Superior temporal gyrus (tissue), 1 donor: ENCODE measurements around the gene ANO1.

Experiments used
- DNase-seq: peaks from one replicate; pipeline ENCODE4 v3.0.0-alpha.2; 2016; ENCODE audit errors: extremely low spot score

Gene ANO1

GRCh38 chr11:70095541-70096252, 17.6 kb downstream of the ANO1 start:
- no peak for DNase-seq

DNA sequence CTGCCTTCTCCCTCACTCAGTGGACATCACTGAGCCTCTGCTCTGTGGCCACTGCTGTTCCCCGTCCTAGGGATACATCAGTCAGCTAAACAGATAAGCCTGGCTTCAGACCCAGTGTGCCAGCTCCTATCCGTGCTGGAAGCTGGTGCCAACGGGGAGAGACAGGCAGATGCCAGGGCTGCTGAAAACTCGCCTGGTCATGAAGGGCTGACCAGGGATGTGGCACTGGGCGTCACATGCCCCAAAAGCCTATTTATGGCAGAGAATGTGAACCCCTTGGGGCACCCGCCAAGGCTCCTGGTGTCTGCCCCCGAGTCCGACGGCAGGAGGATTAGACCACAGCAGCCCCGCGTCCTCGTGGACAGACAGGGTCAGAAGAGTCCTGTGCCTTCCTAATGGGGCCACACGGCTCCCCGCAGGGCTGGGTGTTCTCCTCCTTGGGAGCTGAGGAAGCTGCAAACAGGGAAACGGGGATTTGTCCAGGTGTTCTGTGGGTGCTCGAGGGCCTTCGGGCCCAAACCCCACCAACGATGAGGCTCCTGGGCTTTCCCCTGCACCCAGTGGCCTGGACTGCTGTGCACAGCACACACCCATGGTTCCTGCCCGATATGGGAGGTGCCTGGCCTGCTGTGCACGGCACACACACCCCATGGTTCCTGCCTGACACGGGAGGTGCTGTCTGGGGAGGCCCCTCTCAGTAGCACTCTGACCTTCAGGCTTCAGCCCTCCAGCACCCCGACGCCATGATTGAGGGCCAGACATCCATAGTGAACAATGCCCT, 19.9 kb downstream of the ANO1 start:
- DNase-seq = no peak

DNA sequence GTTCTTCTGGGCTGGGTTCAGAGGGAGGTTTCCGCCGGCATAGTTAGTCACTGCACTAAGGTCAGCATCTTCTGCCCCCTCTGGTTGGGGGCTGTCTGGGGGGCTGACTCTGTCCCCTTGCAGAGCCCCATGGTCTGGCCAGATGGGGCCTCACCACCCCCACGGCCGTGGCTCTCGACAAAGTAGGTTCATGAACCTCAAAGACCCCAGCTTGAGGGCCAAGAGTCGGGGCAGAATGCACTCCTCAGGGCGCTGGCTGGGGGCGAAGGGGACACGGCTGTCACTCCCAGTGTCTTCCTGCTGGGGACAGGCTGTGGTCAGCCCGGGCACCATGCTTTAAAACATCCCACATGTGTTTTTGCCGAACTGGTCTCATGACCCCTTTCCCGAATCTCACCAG, 20.8 kb downstream of the ANO1 start:
- no peak for DNase-seq

- DNase-seq = no peak
Observed at GRCh38 chr11:70099578-70100279, 21.6 kb downstream of the ANO1 start.

GRCh38 chr11:70100280-70100603, 22.1 kb downstream of the ANO1 start:
- no peak for DNase-seq

GRCh38 chr11:70100791-70101190, 22.7 kb downstream of the ANO1 start:
- no peak for DNase-seq

GRCh38 chr11:70103256-70103975, 25.3 kb downstream of the ANO1 start:
- DNase-seq = no peak

DNA sequence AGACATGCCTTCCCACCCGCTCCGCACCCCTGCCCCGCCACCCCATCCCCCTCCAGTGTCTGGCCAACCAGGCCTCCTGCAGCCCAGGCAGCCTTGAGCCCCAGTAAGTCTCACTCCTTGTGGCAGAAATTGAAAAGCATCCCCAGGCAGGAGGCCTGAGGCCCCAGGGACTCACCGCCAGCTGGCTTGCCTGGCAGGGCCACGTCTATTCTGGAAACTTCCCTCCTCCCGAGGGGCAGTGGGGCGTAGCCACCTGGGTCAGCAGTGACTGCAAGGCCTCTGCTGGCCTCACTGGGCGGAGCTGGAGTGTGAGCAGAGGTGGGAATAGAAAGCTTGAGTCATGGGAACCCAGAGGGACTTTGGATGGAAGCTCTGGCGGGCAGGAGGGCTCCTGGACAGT, 26.3 kb downstream of the ANO1 start:
- no peak for DNase-seq

GRCh38 chr11:70104961-70105360, 26.8 kb downstream of the ANO1 start:
- no peak for DNase-seq

DNA sequence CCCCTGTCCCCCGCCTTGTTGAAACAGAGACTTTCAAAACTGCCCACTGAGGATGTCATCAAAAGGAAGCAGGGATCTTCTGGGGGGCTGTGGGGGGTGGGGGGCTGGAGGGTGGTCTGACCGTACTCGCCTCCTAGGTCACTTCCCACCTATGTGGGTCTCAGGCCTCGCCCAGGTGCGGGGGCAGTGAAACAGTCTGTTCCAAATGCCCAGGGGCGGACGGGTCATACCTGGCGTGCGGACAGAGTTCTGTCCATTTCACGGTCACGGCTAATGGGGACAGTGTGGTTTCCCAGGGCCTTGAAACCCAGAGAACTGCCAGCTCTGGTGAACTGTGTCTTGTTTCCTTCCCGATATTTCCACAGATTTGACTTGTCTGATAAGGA, 27.2 kb downstream of the ANO1 start:
- DNase-seq = no peak

- DNase-seq = no peak
Observed at GRCh38 chr11:70105755-70106571, 27.8 kb downstream of the ANO1 start.

DNA sequence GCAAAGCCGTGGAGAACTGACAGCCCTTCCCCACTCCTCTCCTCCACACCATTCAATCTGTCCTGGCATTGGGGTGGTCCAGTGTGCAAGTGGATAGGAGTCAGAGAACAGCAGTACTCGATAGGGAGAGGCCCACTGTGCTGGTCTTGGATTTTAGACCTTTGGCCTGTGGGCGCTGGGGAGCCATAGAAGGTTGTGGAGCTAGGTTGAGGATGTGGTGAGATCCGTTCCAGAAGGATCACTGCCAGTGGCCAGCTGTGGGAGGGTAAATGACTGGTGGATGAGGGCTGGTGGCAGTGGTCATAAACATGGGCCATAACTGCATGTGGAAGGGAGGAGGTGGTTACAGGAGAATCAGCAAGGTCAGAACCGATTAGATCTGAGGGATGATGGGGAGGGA, 28.6 kb downstream of the ANO1 start:
- no peak for DNase-seq

GRCh38 chr11:70107191-70107590, 29.1 kb downstream of the ANO1 start:
- no peak for DNase-seq

DNA sequence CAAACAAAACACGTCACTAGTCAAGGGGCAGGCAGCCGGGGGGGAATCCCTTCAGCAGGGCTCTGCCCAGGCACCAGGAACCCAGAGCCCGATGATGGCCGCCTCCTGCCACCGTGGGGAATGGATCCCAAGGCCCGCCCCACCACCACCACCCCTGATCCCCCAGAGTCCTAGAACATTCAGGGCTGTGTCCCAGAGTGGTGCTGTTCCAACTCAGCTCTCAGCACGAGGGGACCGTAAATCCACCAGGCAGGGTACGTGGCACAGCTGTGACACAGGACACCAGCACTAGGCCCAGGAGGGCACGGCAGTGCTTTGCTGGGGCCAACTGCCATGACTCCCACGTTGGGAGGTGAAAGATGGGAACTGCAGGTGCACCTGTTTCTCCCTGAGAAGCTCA, 29.6 kb downstream of the ANO1 start:
- no peak for DNase-seq

- no peak for DNase-seq
Observed at GRCh38 chr11:70108250-70108649, 30.1 kb downstream of the ANO1 start.

DNA sequence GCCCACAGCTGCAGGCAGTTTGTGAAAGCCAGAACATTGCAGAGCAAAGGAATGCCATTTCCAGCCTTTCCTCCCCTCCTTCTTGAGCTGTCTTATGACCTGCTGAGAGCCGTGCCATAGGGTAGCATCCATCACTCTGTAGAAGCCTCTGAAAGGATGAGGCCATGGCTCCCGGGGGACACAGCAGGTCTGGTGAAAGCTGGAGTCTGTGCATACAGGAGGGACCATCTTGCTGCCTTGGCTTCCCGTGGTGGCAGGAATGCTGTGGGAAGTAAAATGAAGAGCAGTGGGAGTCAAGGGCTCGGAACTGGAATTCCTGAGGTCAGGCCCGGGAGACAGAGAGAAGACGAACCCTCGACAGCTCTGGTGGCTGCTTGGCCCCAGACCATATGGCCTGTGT, 30.9 kb downstream of the ANO1 start:
- DNase-seq = no peak

GRCh38 chr11:70109903-70110302, 31.8 kb downstream of the ANO1 start:
- no peak for DNase-seq

DNA sequence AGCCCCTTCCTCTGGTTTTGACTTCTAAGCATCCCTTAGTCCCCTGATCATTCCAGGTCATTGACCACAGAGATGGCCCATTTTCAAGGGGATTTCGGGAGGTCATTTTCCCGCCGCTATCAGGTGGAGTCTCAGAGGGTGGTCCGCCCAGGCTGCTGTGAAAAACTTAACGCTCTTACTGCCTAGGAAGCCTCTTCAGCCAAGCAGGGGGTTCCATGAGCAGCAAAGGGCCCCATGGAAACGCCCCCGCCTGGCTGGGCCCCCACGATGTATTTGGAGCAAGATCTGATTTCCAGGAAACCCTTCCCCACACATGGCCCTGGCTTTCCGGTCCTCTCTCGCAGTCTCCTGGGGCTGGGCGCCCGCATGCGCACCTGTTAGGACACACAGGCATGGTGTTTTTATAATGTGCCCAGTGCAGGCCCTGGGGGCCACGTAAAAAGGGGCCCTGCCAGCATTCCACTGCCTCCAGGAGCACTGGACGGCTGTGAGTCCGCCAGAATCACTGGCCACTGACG, 32.5 kb downstream of the ANO1 start:
- no peak for DNase-seq

DNA sequence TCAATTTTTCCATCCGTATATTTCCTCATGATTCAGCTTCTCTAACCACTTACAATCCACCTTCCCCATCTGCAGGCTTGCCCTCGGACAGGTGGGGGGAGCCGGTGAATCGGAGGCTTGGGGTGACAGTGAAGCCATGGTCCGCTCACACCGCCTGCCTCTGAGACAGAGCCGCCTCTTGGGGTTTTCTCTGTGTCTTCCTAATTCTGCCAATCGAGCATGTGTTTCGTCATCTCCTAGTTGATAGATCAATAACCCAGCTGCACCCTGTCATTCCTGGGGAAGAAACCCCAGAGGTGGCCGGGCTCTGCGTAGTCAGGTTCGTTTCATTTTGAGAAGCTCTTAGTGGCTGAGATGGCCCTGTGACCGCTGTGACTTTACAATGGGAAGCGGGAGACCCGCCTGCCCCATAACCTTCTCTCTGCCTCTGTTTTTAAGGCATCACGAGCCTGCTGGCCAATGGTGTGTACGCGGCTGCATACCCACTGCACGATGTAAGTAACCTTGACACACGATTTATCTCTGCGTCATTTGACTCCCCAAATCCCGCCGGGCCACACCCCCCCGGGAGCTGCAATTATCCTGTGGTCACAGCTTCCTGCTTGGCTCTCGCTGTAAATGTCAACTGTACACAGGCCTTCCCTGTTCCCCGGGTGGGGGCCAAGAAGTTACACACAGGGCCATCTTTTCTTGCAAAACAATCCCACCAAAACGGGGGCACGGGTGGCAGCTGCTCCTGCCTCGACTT, 33.3 kb downstream of the ANO1 start:
- no peak for DNase-seq

GRCh38 chr11:70112017-70112434, 33.9 kb downstream of the ANO1 start:
- no peak for DNase-seq
